ENCODE results near the gene ZNF608. TPM values are rescaled to one million over a fixed set of nuclear protein-coding genes. Genes with fewer than 3 reads are reported as not detected.

ZNF608 gene, protein sequence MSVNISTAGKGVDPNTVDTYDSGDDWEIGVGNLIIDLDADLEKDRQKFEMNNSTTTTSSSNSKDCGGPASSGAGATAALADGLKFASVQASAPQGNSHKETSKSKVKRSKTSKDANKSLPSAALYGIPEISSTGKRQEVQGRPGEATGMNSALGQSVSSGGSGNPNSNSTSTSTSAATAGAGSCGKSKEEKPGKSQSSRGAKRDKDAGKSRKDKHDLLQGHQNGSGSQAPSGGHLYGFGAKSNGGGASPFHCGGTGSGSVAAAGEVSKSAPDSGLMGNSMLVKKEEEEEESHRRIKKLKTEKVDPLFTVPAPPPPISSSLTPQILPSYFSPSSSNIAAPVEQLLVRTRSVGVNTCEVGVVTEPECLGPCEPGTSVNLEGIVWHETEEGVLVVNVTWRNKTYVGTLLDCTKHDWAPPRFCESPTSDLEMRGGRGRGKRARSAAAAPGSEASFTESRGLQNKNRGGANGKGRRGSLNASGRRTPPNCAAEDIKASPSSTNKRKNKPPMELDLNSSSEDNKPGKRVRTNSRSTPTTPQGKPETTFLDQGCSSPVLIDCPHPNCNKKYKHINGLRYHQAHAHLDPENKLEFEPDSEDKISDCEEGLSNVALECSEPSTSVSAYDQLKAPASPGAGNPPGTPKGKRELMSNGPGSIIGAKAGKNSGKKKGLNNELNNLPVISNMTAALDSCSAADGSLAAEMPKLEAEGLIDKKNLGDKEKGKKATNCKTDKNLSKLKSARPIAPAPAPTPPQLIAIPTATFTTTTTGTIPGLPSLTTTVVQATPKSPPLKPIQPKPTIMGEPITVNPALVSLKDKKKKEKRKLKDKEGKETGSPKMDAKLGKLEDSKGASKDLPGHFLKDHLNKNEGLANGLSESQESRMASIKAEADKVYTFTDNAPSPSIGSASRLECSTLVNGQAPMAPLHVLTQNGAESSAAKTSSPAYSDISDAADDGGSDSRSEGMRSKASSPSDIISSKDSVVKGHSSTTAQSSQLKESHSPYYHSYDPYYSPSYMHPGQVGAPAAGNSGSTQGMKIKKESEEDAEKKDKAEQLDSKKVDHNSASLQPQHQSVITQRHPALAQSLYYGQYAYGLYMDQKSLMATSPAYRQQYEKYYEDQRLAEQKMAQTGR (N-terminal part only)
- 2.5 and 5.1 TPM in 2 replicates for total RNA-seq

DNA sequence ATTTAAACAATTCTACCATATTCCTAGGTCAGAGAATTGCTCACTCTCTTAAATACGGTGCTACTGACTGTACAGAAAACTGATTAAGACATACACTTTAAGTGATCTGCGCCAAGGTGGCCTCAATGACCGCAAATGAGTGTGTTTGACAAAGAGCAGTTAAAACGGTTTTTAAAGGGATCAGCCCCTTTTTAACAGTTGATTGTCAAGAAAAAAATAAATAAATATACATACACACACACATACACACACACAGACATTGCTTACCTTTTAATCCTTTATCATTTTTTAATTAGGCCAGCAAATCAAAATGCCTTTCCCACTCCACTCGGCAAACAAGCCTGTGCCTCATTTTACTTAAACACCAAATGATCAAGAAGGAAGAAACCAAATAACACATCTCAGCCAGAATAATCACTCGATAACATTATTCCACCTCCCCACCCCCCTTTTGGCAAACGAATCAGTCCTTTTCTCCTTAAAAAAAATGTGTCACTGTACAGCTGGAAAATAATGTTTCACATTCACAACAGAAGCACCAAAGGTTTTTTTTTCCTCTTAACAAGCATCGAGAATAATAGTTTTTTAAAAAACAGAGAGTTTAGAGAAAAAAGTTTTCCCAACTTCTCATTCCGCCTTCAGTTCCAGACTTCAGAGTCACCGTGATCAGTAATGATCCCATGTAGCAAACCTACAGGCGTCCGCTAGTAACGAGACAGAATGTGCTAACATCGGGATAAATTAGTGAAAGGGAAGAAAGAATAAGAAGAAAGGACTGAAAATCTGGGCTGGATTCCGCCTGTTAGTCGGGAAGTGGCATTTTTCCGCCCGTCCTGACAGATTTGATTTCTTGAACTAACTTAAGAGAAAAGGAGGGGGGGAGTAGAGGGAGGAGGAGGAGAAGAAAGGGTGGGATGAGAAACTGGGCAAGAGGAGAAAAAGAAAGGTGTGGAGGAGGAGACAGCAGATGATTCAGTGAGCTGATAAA, at the start of gene ZNF608:
Gene ZNF608, minus strand, starts transcription at position 712 of the 988 bp plus-strand sequence. CDS start 1,650 bp downstream, outside the sequence.

